MM.1S (cell line): ENCODE data around the gene F11.
"Not testable (repeated sequence)": the region's sequence is repeated elsewhere in the genome, so short reads cannot be mapped to it uniquely, and the experiment has no call there.

Experiments
- DNase-seq: peaks from one replicate; pipeline ENCODE4 v3.0.0-alpha.2; 2015
- H2AFZ ChIP-seq: fragments of 300-600 bp; sonication (generic); 2 replicates; pipeline ENCODE4 v1.6.0; 2016; ENCODE audit warnings: antibody characterized with exemption, low read length
- H3F3A ChIP-seq: fragments of 300-600 bp; sonication (generic); 2 replicates; pipeline ENCODE4 v1.6.1; 2016; ENCODE audit warnings: mild to moderate bottlenecking, antibody characterized with exemption, low read length, moderate library complexity, mixed read lengths; ENCODE audit not compliant: insufficient read depth
- H3K27ac ChIP-seq: fragments of 300-600 bp; sonication (generic); 2 replicates; pipeline ENCODE4 v1.5.1; 2016; ENCODE audit warnings: mild to moderate bottlenecking, low read length
- H3K27me3 ChIP-seq: fragments of 300-600 bp; sonication (generic); replicated peaks from 2 replicates; pipeline ENCODE4 v1.6.0; 2016; ENCODE audit warnings: low read length; ENCODE audit not compliant: insufficient read depth
- H3K36me3 ChIP-seq: fragments of 300-600 bp; sonication (generic); replicated peaks from 2 replicates; pipeline ENCODE4 v1.6.1; 2016; ENCODE audit warnings: mild to moderate bottlenecking, low read length, mixed read lengths; ENCODE audit not compliant: insufficient read depth
- H3K4me1 ChIP-seq: fragments of 300-600 bp; sonication (generic); 2 replicates; pipeline ENCODE4 v1.6.1; 2016; ENCODE audit warnings: low read length, mixed read lengths
- H3K4me2 ChIP-seq: fragments of 300-600 bp; sonication (generic); 2 replicates; pipeline ENCODE4 v1.6.0; 2016; ENCODE audit warnings: low read depth, low read length
- H3K4me3 ChIP-seq: fragments of 300-600 bp; sonication (generic); 2 replicates; pipeline ENCODE4 v1.5.1; 2016; ENCODE audit warnings: low read length, mixed read lengths
- H3K79me2 ChIP-seq: fragments of 300-600 bp; sonication (generic); 2 replicates; pipeline ENCODE4 v1.6.1; 2016; ENCODE audit warnings: mixed run types, low read length, mixed read lengths
- H3K9ac ChIP-seq: fragments of 300-600 bp; sonication (generic); 2 replicates; pipeline ENCODE4 v1.6.1; 2016; ENCODE audit warnings: low read length, mixed read lengths
- H3K9me2 ChIP-seq: fragments of 300-600 bp; sonication (generic); replicated peaks from 2 replicates; pipeline ENCODE4 v1.6.1; 2016; ENCODE audit warnings: mild to moderate bottlenecking, low read length, mixed read lengths; ENCODE audit not compliant: insufficient read depth
- H3K9me3 ChIP-seq: fragments of 300-600 bp; sonication (generic); replicated peaks from 2 replicates; pipeline ENCODE4 v1.6.1; 2016; ENCODE audit warnings: mild to moderate bottlenecking, low read length, mixed read lengths; ENCODE audit not compliant: insufficient read depth
- H4K20me1 ChIP-seq: fragments of 300-600 bp; sonication (generic); 2 replicates; pipeline ENCODE4 v1.6.1; 2016; ENCODE audit warnings: mild to moderate bottlenecking, low read length, moderate library complexity, mixed read lengths; ENCODE audit not compliant: insufficient read depth
- EZH2 ChIP-seq: fragments of 300-600 bp; sonication (generic); optimal IDR thresholded peaks from 2 replicates; pipeline ENCODE3; 2017; ENCODE audit warnings: low read depth, mild to moderate bottlenecking, antibody characterized with exemption, low read length, mixed read lengths
- EZH2phosphoT487 ChIP-seq: fragments of 300-600 bp; sonication (generic); IDR thresholded peaks from 2 replicates; pipeline ENCODE4 v1.6.1; 2018; ENCODE audit warnings: antibody characterized with exemption, low read length
- TF ChIP-seq, protein P1 (sequence below): fragments of 300-600 bp; sonication (generic); IDR thresholded peaks from 2 replicates; pipeline ENCODE4 v1.5.1; 2016; ENCODE audit warnings: antibody characterized with exemption, low read length, mixed read lengths

Gene F11

DNA sequence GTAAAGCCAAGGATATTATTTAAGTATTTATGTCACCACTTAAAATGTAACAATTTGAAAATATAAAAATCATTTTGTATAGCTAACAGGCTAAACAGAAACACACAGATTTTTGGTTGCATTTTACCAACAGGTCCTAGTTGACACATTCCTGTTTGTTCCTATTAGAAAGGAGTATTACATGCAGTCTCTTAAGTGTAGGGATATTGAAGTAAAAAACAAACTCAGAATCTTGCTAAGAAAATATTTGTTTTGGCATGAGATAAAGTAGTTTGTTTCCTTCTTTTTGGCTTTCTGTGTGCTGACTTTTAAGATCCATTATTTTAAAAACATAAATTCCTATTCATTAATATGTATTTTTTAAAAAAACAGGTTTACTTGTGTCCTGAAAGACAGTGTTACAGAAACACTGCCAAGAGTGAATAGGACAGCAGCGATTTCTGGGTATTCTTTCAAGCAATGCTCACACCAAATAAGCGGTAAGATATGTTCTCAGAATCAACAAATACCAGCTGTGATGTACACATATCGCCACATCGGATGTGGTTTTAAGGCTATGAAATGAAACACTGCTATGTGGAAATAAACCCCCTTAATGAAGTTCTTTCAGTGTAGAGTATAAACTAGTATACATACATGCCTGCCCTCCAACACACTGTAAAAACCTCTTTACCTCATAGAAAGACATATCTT, 6.9 kb downstream of the F11 start:
- no peaks in the 10 kb centered on the region for H3K9me3 ChIP-seq
- H3K27me3 ChIP-seq, result no peaks in the 10 kb centered on the region
- H3K79me2 ChIP-seq, result no peaks in the 10 kb centered on the region
- no peaks in the 10 kb centered on the region for H3K9me2 ChIP-seq
- TF ChIP-seq, protein P1, sequence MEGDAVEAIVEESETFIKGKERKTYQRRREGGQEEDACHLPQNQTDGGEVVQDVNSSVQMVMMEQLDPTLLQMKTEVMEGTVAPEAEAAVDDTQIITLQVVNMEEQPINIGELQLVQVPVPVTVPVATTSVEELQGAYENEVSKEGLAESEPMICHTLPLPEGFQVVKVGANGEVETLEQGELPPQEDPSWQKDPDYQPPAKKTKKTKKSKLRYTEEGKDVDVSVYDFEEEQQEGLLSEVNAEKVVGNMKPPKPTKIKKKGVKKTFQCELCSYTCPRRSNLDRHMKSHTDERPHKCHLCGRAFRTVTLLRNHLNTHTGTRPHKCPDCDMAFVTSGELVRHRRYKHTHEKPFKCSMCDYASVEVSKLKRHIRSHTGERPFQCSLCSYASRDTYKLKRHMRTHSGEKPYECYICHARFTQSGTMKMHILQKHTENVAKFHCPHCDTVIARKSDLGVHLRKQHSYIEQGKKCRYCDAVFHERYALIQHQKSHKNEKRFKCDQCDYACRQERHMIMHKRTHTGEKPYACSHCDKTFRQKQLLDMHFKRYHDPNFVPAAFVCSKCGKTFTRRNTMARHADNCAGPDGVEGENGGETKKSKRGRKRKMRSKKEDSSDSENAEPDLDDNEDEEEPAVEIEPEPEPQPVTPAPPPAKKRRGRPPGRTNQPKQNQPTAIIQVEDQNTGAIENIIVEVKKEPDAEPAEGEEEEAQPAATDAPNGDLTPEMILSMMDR, result no peak
- TF ChIP-seq EZH2phosphoT487 (no peak), EZH2 (no peak)
- H3K4me2 ChIP-seq, result no peak overlapping the region
- no peaks in the 10 kb centered on the region for H3F3A ChIP-seq
- no peak overlapping the region for H2AFZ ChIP-seq
- no peak for DNase-seq
- no peaks in the 10 kb centered on the region for H4K20me1 ChIP-seq
- no peak overlapping the region for H3K9ac ChIP-seq
- no peaks in the 10 kb centered on the region for H3K36me3 ChIP-seq
- no peak overlapping the region for H3K27ac ChIP-seq
- no peak overlapping the region for H3K4me3 ChIP-seq
- no peaks in the 10 kb centered on the region for H3K4me1 ChIP-seq

DNA sequence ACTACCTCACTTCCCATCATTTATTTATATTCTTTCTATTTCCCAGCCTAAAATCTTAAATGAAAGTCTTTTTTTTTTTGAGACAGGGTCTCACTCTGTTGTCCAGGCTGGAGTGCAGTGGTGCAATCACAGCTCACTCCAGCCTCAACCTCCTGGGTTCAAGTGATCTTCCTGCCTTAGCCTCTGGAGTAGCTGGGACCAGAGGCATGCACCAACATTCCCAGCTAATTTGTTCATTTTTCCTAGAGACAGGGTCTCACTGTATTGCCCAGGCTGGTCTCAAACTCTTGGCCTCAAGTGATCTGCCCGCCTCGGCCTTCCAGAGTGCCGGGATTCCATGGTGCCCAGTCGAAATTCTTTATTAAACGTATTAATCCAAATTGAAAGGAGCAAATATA, 7.4 kb downstream of the F11 start:
- H3K9me2 ChIP-seq, DNase-seq, H3K4me1 ChIP-seq, H3K4me3 ChIP-seq, H3F3A ChIP-seq, H3K36me3 ChIP-seq, H3K27me3 ChIP-seq, H3K4me2 ChIP-seq, H3K9me3 ChIP-seq, H3K79me2 ChIP-seq, H3K9ac ChIP-seq, H2AFZ ChIP-seq, H3K27ac ChIP-seq, H4K20me1 ChIP-seq: not testable (repeated sequence)

DNA sequence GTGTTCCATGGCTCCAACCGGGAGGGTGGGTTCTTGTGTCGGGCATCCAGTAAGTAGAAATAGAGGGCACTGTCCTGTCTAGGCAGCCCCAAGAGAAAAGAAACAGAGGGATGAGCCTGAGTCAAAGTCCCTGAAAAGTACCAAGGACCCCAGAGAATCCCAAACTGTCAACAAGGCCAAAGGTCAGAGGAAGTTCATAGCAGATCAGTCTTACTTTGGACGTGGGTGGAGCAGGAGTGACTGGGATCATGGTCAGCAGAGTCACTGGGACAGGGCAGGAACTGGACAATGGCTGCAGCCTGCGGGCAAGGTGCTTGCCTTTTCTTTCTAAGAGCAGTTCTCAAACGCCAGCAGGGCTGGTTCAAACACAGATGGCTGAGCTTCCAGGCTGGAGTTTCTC, 17.3 kb downstream of the F11 start:
- no peaks in the 10 kb centered on the region for H4K20me1 ChIP-seq
- H2AFZ ChIP-seq, result no peak overlapping the region
- H3K36me3 ChIP-seq, result no peaks in the 10 kb centered on the region
- H3K79me2 ChIP-seq, result no peaks in the 10 kb centered on the region
- no peaks in the 10 kb centered on the region for H3K9me3 ChIP-seq
- no peaks in the 10 kb centered on the region for H3K9me2 ChIP-seq
- no peak for DNase-seq
- TF ChIP-seq EZH2 (no peak), EZH2phosphoT487 (no peak)
- TF ChIP-seq, protein P1, result no peak
- no peak overlapping the region for H3K4me2 ChIP-seq
- H3K4me1 ChIP-seq, result no peaks in the 10 kb centered on the region
- no peak overlapping the region for H3K9ac ChIP-seq
- no peak overlapping the region for H3K4me3 ChIP-seq
- H3K27ac ChIP-seq, result no peak overlapping the region
- no peaks in the 10 kb centered on the region for H3F3A ChIP-seq
- no peaks in the 10 kb centered on the region for H3K27me3 ChIP-seq

DNA sequence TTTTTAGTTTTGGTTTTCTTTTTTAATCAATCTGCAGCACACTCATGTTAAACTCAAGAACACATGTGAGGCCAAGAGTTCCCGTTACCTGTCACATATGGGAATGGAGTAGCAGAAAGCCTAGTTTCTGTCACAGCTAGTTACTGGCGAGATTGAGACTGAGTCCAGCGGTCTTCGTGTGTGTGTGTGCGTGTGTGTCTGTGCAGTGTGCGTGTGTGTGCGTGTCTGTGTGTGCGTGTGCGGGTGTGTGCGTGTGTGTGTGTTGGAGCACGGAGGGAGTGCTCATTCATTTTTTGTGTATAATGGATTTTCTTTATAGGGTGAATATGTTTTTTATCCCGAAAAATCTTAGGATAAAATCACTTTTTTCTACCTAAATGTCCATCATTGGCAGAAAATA, 19.2 kb downstream of the F11 start:
- Histone ChIP-seq H3K4me2 (no peak overlapping the region), H3K9ac (no peak overlapping the region), H3K9me3 (no peaks in the 10 kb centered on the region), H4K20me1 (no peaks in the 10 kb centered on the region), H3K9me2 (no peaks in the 10 kb centered on the region), H3K36me3 (no peaks in the 10 kb centered on the region), H3F3A (no peaks in the 10 kb centered on the region), H2AFZ (no peak overlapping the region), H3K4me3 (no peak overlapping the region), H3K4me1 (no peaks in the 10 kb centered on the region), H3K27me3 (no peaks in the 10 kb centered on the region), H3K27ac (no peak overlapping the region), H3K79me2 (no peaks in the 10 kb centered on the region)
- TF ChIP-seq EZH2phosphoT487, result no peak
- TF ChIP-seq, protein P1, result no peak
- TF ChIP-seq EZH2, result no peak
- DNase-seq, result no peak
